LNCAP (cell line): ENCODE results near the gene CBLN3.

Experiments used
- CTCF ChIP-seq: fragments of 450-650 bp; IDR thresholded peaks from 2 replicates; pipeline ENCODE4 v1.5.1; 2017; ENCODE audit warnings: mild to moderate bottlenecking

Gene CBLN3

GRCh38 chr14:24430682-24431568 is 1.5 kb upstream of the CBLN3 start:
- TF ChIP-seq CTCF: no peak

GRCh38 chr14:24430143-24430681 is 744 bp upstream of the CBLN3 start:
- no peak for TF ChIP-seq CTCF

GRCh38 chr14:24428628-24429394 is 657 bp downstream of the CBLN3 start:
- no peak for TF ChIP-seq CTCF

GRCh38 chr14:24427537-24428508 is 1.6 kb downstream of the CBLN3 start:
- TF ChIP-seq CTCF: no peak

- TF ChIP-seq CTCF: no peak
Observed at GRCh38 chr14:24426912-24427536, 2.4 kb downstream of the CBLN3 start.

GRCh38 chr14:24426150-24426911 is 3.1 kb downstream of the CBLN3 start:
- no peak for TF ChIP-seq CTCF
